ENCODE data around the gene RNF183.

DNA sequence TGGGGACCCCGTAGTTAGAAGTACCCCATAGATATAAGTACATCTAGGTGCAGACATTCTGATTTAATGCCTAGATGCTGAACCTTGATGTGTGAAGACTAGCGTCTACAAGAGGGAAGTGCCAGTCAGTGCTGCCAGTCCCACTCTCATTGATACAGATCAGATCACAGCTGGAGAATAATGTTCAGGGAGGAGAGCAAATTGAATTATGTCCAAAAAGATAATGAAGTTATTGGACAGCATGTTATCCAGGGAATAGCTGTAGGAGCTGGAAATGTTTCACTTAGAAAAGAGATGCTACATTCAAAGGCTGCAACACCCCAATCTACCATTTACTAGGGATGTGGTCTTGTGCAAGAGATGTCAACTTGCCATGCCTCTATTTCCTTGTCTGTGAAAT is 15.9 kb upstream of the RNF183 start:
- TF ChIP-seq, protein P1, sequence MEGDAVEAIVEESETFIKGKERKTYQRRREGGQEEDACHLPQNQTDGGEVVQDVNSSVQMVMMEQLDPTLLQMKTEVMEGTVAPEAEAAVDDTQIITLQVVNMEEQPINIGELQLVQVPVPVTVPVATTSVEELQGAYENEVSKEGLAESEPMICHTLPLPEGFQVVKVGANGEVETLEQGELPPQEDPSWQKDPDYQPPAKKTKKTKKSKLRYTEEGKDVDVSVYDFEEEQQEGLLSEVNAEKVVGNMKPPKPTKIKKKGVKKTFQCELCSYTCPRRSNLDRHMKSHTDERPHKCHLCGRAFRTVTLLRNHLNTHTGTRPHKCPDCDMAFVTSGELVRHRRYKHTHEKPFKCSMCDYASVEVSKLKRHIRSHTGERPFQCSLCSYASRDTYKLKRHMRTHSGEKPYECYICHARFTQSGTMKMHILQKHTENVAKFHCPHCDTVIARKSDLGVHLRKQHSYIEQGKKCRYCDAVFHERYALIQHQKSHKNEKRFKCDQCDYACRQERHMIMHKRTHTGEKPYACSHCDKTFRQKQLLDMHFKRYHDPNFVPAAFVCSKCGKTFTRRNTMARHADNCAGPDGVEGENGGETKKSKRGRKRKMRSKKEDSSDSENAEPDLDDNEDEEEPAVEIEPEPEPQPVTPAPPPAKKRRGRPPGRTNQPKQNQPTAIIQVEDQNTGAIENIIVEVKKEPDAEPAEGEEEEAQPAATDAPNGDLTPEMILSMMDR (IDR thresholded peaks at IDR 0.05; ENCODE audit: insufficient read depth, low read depth, low read length): no peak
- TF ChIP-seq EZH2 (IDR thresholded peaks at IDR 0.05; ENCODE audit: insufficient read depth, low read length): no peak

All from astrocyte (in vitro differentiated cells and primary cell).